B cell (primary cell): ENCODE results near the gene DPH7. TPM values are rescaled to one million over a fixed set of nuclear protein-coding genes. Genes with fewer than 3 reads are reported as not detected.

Experiments used
- ATAC-seq: fragments of 200-7000 bp; cut with Tn5 transposase; one replicate; pipeline ENCODE4 v1.10.0; 2021; ENCODE audit warnings: low read depth, mild to moderate bottlenecking, moderate number of reproducible peaks, moderate library complexity
- CTCF ChIA-PET: fragments of 350-600 bp; sonication (Branson Sonifier 250); formaldehyde crosslinking; loops from one replicate; lab custom pipeline; 2021; ENCODE audit warnings: antibody characterized with exemption, inconsistent platforms; lab: Charles Lee
- POLR2A ChIA-PET: fragments of 350-600 bp; sonication (Branson Sonifier 250); formaldehyde crosslinking; loops from one replicate; lab custom pipeline; 2021; ENCODE audit warnings: antibody characterized with exemption; lab: Charles Lee
- DNase-seq: peaks from one replicate; pipeline ENCODE4 v3.0.0; 2013
- H2AFZ ChIP-seq: 2 replicates; pipeline ENCODE4 v1.6.1; 2012; ENCODE audit warnings: mild to moderate bottlenecking, low read depth, low read length; ENCODE audit not compliant: insufficient read depth, poor library complexity, severe bottlenecking
- H3K27ac ChIP-seq, 2 donors: 1 replicate in 1 of 2; 2 replicates in 1 of 2; pipeline ENCODE4 v1.5.1; 2012 to 2013; ENCODE audit warnings: low read length in 2 of 2, mild to moderate bottlenecking in 2 of 2, moderate library complexity in 1 of 2
- H3K27me3 ChIP-seq, 4 experiments: fragments of 200-600 bp in 1 of 4; sonication (generic) in 1 of 4; replicated peaks in 1 of 4; 1 replicate in 2 of 4; 2 replicates in 2 of 4; pipeline versions ENCODE4 v1.6.1 to v1.7.0; 2013 to 2016; ENCODE audit warnings: low read length in 3 of 4, mild to moderate bottlenecking in 2 of 4, mixed read lengths in 1 of 4, moderate library complexity in 1 of 4; ENCODE audit not compliant: insufficient read depth in 4 of 4, control insufficient read depth in 3 of 4; ENCODE audit errors: control extremely low read depth in 1 of 4
- H3K36me3 ChIP-seq, 2 experiments: replicated peaks in 1 of 2; 1 replicate in 1 of 2; 2 replicates in 1 of 2; pipeline versions ENCODE4 v1.6.1 to v1.7.1; 2013; ENCODE audit warnings: low read length in 1 of 2; ENCODE audit not compliant: insufficient read depth in 2 of 2, control insufficient read depth in 1 of 2; ENCODE audit errors: control extremely low read depth in 1 of 2, extremely low read depth in 1 of 2
- H3K4me1 ChIP-seq, 2 donors: fragments of 200-600 bp in 1 of 2; sonication (generic) in 1 of 2; 1 replicate in 1 of 2; 2 replicates in 1 of 2; pipeline versions ENCODE4 v1.5.1 to v1.6.1; 2013 to 2017; ENCODE audit warnings: low read length in 2 of 2; ENCODE audit not compliant: control insufficient read depth in 2 of 2, insufficient read depth in 2 of 2
- H3K4me2 ChIP-seq: replicated peaks from 2 replicates; pipeline ENCODE3; 2012; ENCODE audit warnings: mild to moderate bottlenecking, low read depth, low read length; ENCODE audit not compliant: poor library complexity, severe bottlenecking
- H3K4me3 ChIP-seq, 5 experiments: fragments of 200-600 bp in 1 of 5; sonication (generic) in 1 of 5; 1 replicate in 3 of 5; 2 replicates in 2 of 5; pipeline versions ENCODE4 v1.5.1 to v1.7.0; 2011 to 2016; ENCODE audit warnings: low read length in 4 of 5, mild to moderate bottlenecking in 4 of 5, low read depth in 2 of 5, control low read depth in 1 of 5, moderate library complexity in 1 of 5; ENCODE audit not compliant: insufficient read depth in 1 of 5; ENCODE audit errors: control extremely low read depth in 1 of 5, extremely low read depth in 1 of 5
- H3K79me2 ChIP-seq: fragments of 200-600 bp; sonication (generic); one replicate; pipeline ENCODE4 v1.6.0; 2016; ENCODE audit warnings: low read length; ENCODE audit not compliant: control insufficient read depth, insufficient read depth
- H3K9ac ChIP-seq: fragments of 200-600 bp; sonication (generic); 2 replicates; pipeline ENCODE4 v1.6.1; 2017; ENCODE audit warnings: mild to moderate bottlenecking, low read length, moderate library complexity
- H3K9me3 ChIP-seq, 3 donors: one replicate each; pipeline versions ENCODE4 v1.6.1 to v1.7.1; 2013; ENCODE audit warnings: low read length in 2 of 3; ENCODE audit not compliant: control insufficient read depth in 2 of 3, insufficient read depth in 1 of 3; ENCODE audit errors: control extremely low read depth in 1 of 3
- H4K20me1 ChIP-seq: 2 replicates; pipeline ENCODE4 v1.6.0; 2012; ENCODE audit warnings: mild to moderate bottlenecking, low read length; ENCODE audit not compliant: insufficient read depth, control insufficient read depth, poor library complexity, severe bottlenecking
- H3K27ac Mint-ChIP-seq: one replicate; pipeline ENCODE4 v1.8.0; 2021; ENCODE audit warnings: mixed read lengths
- H3K27me3 Mint-ChIP-seq: one replicate; pipeline ENCODE4 v1.8.0; 2021; ENCODE audit warnings: mixed read lengths
- H3K4me1 Mint-ChIP-seq: one replicate; pipeline ENCODE4 v1.8.0; 2021; ENCODE audit warnings: mixed read lengths
- H3K4me3 Mint-ChIP-seq: one replicate; pipeline ENCODE4 v1.8.0; 2021; ENCODE audit warnings: mixed read lengths
- H3K9me3 Mint-ChIP-seq: one replicate; pipeline ENCODE4 v1.8.0; 2022; ENCODE audit warnings: mixed read lengths; ENCODE audit not compliant: insufficient read depth
- EZH2 ChIP-seq: IDR thresholded peaks from 2 replicates; pipeline ENCODE4 v1.6.1; 2012; ENCODE audit warnings: borderline replicate concordance, low read depth, mild to moderate bottlenecking, moderate library complexity, low read length; ENCODE audit not compliant: insufficient read depth, poor library complexity, severe bottlenecking
- WGBS: methylation state at CpG from one replicate; pipeline ENCODE4 v1.1.5; 2013; ENCODE audit warnings: missing lambda C conversion rate; ENCODE audit not compliant: insufficient coverage; 5-methylcytosine and 5-hydroxymethylcytosine counted together
- intact Hi-C: fragments of 100-400 bp; cut with micrococcal nuclease; formaldehyde crosslinking; loops from one replicate; pipeline ENCODE4 v1.10.0; 2022
- polyA plus RNA-seq: library from polyadenylated mRNA; depleted of rRNA; stranded (reverse); fragments of >200 nt; gene quantifications from 2 replicates; pipeline ENCODE4 v1.2.3, GENCODE V29; 2012
- total RNA-seq, 2 donors: library from RNA; stranded (reverse); fragments of 120-200 nt in 1 of 2; gene quantifications; 1 replicate in 1 of 2; 2 replicates in 1 of 2; pipeline versions ENCODE4 v1.2.3 to v1.2.4, GENCODE V29; 2013 to 2022
- TF ChIP-seq, protein P1 (sequence below): fragments of 200-600 bp; IDR thresholded peaks from one replicate; pipeline ENCODE4 v1.8.0; 2022; ENCODE audit warnings: antibody characterized with exemption, mild to moderate bottlenecking

Gene DPH7
- total and polyA plus RNA-seq, 2 donors (not counting 1 experiment from before 2014, with no cell fraction given): 64.7 to 93.8 TPM

- ChIA-PET CTCF (no interaction called here), POLR2A (no interaction called here)
- no peak overlapping the region for H3K9ac ChIP-seq
- H3K9me3 ChIP-seq: no peaks in the 10 kb centered on the region
- peaks cover 0 to 24% of the 10 kb centered on the region in 2 experiments for H3K36me3 ChIP-seq
- no peak for DNase-seq
- H3K27ac ChIP-seq: no peak overlapping the region
- ATAC-seq: no peak
- Mint-ChIP-seq H3K9me3 (no peaks in the 10 kb centered on the region), H3K27me3 (no peaks in the 10 kb centered on the region), H3K4me3 (no peak overlapping the region), H3K27ac (peak overlapping the region; percentile 46), H3K4me1 (peaks cover 22% of the 10 kb centered on the region)
- H3K4me3 ChIP-seq: no peak overlapping the region
- TF ChIP-seq, protein P1, sequence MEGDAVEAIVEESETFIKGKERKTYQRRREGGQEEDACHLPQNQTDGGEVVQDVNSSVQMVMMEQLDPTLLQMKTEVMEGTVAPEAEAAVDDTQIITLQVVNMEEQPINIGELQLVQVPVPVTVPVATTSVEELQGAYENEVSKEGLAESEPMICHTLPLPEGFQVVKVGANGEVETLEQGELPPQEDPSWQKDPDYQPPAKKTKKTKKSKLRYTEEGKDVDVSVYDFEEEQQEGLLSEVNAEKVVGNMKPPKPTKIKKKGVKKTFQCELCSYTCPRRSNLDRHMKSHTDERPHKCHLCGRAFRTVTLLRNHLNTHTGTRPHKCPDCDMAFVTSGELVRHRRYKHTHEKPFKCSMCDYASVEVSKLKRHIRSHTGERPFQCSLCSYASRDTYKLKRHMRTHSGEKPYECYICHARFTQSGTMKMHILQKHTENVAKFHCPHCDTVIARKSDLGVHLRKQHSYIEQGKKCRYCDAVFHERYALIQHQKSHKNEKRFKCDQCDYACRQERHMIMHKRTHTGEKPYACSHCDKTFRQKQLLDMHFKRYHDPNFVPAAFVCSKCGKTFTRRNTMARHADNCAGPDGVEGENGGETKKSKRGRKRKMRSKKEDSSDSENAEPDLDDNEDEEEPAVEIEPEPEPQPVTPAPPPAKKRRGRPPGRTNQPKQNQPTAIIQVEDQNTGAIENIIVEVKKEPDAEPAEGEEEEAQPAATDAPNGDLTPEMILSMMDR: no peak
- no peak for TF ChIP-seq EZH2
- 96% methylated on average over 26 of the region's 27 CpGs for WGBS
- H3K27me3 ChIP-seq: no peaks in the 10 kb centered on the region
- peaks cover 73% of the 10 kb centered on the region for H3K79me2 ChIP-seq
- peaks cover 74% of the 10 kb centered on the region for H4K20me1 ChIP-seq
- no peak overlapping the region for H2AFZ ChIP-seq
- no peak overlapping the region for H3K4me2 ChIP-seq
- peaks cover 12 to 24% of the 10 kb centered on the region in 2 donors for H3K4me1 ChIP-seq
- intact Hi-C loops: no loop called here
Measured at GRCh38 chr9:137613738-137614523, 35.2 kb upstream of the DPH7 start.

DNA sequence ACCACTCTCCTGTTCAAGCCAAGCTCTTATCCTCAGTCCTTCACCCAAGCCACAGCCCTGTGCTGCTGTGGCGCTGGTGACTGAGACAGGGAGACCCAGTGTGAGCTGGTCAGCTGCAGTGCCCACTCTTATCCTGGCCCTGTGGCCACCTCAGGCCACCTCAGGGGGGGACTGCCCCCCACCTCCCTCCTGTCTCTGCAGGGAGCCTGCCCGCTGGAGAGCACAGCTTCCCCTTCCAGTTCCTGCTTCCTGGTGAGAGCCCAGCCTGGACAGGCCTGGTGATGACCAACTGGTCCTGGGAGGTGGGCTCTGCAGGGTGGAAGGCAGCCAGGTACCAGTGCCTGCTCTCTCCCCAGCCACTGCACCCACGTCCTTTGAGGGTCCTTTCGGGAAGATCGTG is 34.5 kb upstream of the DPH7 start:
- Mint-ChIP-seq H3K27ac (no peak overlapping the region), H3K27me3 (no peaks in the 10 kb centered on the region), H3K9me3 (no peaks in the 10 kb centered on the region), H3K4me1 (peaks cover 22% of the 10 kb centered on the region), H3K4me3 (no peak overlapping the region)
- Histone ChIP-seq H3K27ac (no peak overlapping the region), H3K4me1 (peaks cover 12 to 23% of the 10 kb centered on the region in 2 donors), H3K27me3 (no peaks in the 10 kb centered on the region), H3K79me2 (peaks cover 77% of the 10 kb centered on the region), H3K4me2 (no peak overlapping the region), H3K9me3 (no peaks in the 10 kb centered on the region), H4K20me1 (peaks cover 80% of the 10 kb centered on the region), H3K9ac (no peak overlapping the region), H3K36me3 (peaks cover 0 to 27% of the 10 kb centered on the region in 2 experiments), H3K4me3 (no peak overlapping the region), H2AFZ (no peak overlapping the region)
- POLR2A ChIA-PET: no interaction called here
- no peak for DNase-seq
- no peak for ATAC-seq
- WGBS: 96% methylated on average over 5 of the region's 5 CpGs
- TF ChIP-seq, protein P1: no peak
- no peak for TF ChIP-seq EZH2
- intact Hi-C loops: no loop called here
- CTCF ChIA-PET: no interaction called here
